Glutamatergic neuron (in vitro differentiated cells): ENCODE results near the gene FUS. TPM values are rescaled to one million over a fixed set of nuclear protein-coding genes. Genes with fewer than 3 reads are reported as not detected.

ENCODE experiments used
- DNase-seq: peaks from one replicate; pipeline ENCODE4 v3.0.0; 2022
- H3K27ac Mint-ChIP-seq: one replicate; pipeline ENCODE4 v1.8.0; 2020; ENCODE audit warnings: mild to moderate bottlenecking, mixed read lengths, inconsistent platforms; ENCODE audit not compliant: unreplicated experiment
- H3K27me3 Mint-ChIP-seq: one replicate; pipeline ENCODE4 v1.8.0; 2020; ENCODE audit warnings: mild to moderate bottlenecking, moderate library complexity, mixed read lengths, inconsistent platforms; ENCODE audit not compliant: unreplicated experiment
- H3K36me3 Mint-ChIP-seq: one replicate; pipeline ENCODE4 v1.8.0; 2020; ENCODE audit warnings: mild to moderate bottlenecking, mixed read lengths, inconsistent platforms; ENCODE audit not compliant: unreplicated experiment
- H3K4me1 Mint-ChIP-seq: one replicate; pipeline ENCODE4 v1.8.0; 2020; ENCODE audit warnings: mild to moderate bottlenecking, low read depth, mixed read lengths, inconsistent platforms; ENCODE audit not compliant: unreplicated experiment
- H3K4me3 Mint-ChIP-seq: one replicate; pipeline ENCODE4 v1.8.0; 2020; ENCODE audit warnings: mild to moderate bottlenecking, mixed read lengths, inconsistent platforms; ENCODE audit not compliant: unreplicated experiment
- H3K9me3 Mint-ChIP-seq: one replicate; pipeline ENCODE4 v1.8.0; 2020; ENCODE audit warnings: mild to moderate bottlenecking, moderate library complexity, mixed read lengths, inconsistent platforms; ENCODE audit not compliant: unreplicated experiment
- CTCF ChIP-seq: fragments of 200-600 bp; sonication (generic); IDR thresholded peaks from one replicate; pipeline ENCODE4 v1.5.0; 2021; ENCODE audit not compliant: partially characterized antibody, unreplicated experiment
- total RNA-seq: library from RNA; stranded (reverse); fragmentation: NEBNext Ultra II Directional; extraction: Animal tissue kit (Norgen Biotek cat#: 25700); gene quantifications from one replicate; pipeline ENCODE4 v1.2.1, GENCODE V29; 2021; ENCODE audit not compliant: unreplicated experiment

The FUS gene
- total RNA-seq, 1 donor from 2014 or later, result 473 TPM

- Mint-ChIP-seq H3K4me1 (peaks cover 7% of the 10 kb centered on the region), H3K27me3 (peaks cover 16% of the 10 kb centered on the region), H3K36me3 (no peaks in the 10 kb centered on the region), H3K4me3 (no peak overlapping the region), H3K9me3 (peaks cover 16% of the 10 kb centered on the region), H3K27ac (no peak overlapping the region)
- DNase-seq, result no peak
- TF ChIP-seq CTCF, result no peak
Observed at GRCh38 chr16:31177136-31177535, 2.8 kb upstream of the FUS start.

- Mint-ChIP-seq H3K4me1 (peaks cover 17% of the 10 kb centered on the region), H3K4me3 (peak overlapping the region; percentile 94), H3K27me3 (peaks cover 22% of the 10 kb centered on the region), H3K9me3 (peaks cover 18% of the 10 kb centered on the region), H3K36me3 (peaks cover 4% of the 10 kb centered on the region), H3K27ac (peak overlapping the region; percentile 89)
- DNase-seq, result peak; percentile 48
- TF ChIP-seq CTCF, result no peak
Observed at GRCh38 chr16:31179219-31179746, 656 bp upstream of the FUS start.

GRCh38 chr16:31181102-31181830, 1.3 kb downstream of the FUS start:
- Mint-ChIP-seq H3K27ac (peak overlapping the region; percentile 88), H3K4me3 (peak overlapping the region; percentile 99), H3K27me3 (peaks cover 20% of the 10 kb centered on the region), H3K4me1 (peaks cover 17% of the 10 kb centered on the region), H3K36me3 (peaks cover 4% of the 10 kb centered on the region), H3K9me3 (peaks cover 18% of the 10 kb centered on the region)
- DNase-seq, result peak; percentile 22
- TF ChIP-seq CTCF, result no peak

GRCh38 chr16:31182391-31182790, 2.5 kb downstream of the FUS start:
- Mint-ChIP-seq H3K27me3 (peaks cover 16% of the 10 kb centered on the region), H3K36me3 (peaks cover 4% of the 10 kb centered on the region), H3K4me1 (peaks cover 17% of the 10 kb centered on the region), H3K4me3 (peak overlapping the region; percentile 99), H3K27ac (peak overlapping the region; percentile 17), H3K9me3 (peaks cover 18% of the 10 kb centered on the region)
- no peak for TF ChIP-seq CTCF
- DNase-seq, result no peak
